HL-60 (cell line): Measurements from ENCODE around the gene SNRPN.

ENCODE experiments used
- GABPA ChIP-seq: IDR thresholded peaks from 2 replicates; pipeline ENCODE4 v1.6.1; 2012; ENCODE audit warnings: low read depth
- POLR2AphosphoS5 ChIP-seq: IDR thresholded peaks from 2 replicates; pipeline ENCODE4 v1.6.1; 2012; ENCODE audit warnings: low read depth
- TF ChIP-seq, protein P1 (sequence below): IDR thresholded peaks from one replicate; pipeline ENCODE4 v1.5.1; 2011; ENCODE audit warnings: low read length, control low read depth, inconsistent platforms; ENCODE audit not compliant: insufficient read depth
- TF ChIP-seq, protein P2 (sequence below): IDR thresholded peaks from 2 replicates; pipeline ENCODE4 v1.6.1; 2012; ENCODE audit warnings: low read depth; ENCODE audit not compliant: insufficient replicate concordance

DNA sequence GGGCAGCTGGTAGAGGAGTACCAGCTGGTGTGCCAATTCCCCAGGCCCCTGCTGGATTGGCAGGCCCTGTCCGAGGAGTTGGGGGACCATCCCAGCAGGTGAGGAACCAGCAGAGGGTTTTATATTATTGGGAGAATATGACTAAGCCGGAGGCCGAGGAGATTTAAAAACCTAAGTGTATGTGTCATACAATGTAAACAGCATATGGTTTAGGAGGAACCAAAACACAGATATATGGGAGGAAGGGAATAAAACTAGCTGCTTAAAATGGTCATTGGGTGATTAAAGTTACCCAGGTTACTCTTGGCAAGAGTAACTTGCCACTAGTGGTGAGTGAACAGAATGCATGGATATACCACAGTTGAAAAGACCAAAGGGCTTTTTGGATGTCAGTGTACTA lies 22.1 kb downstream of the SNRPN start:
- TF ChIP-seq, protein P1, sequence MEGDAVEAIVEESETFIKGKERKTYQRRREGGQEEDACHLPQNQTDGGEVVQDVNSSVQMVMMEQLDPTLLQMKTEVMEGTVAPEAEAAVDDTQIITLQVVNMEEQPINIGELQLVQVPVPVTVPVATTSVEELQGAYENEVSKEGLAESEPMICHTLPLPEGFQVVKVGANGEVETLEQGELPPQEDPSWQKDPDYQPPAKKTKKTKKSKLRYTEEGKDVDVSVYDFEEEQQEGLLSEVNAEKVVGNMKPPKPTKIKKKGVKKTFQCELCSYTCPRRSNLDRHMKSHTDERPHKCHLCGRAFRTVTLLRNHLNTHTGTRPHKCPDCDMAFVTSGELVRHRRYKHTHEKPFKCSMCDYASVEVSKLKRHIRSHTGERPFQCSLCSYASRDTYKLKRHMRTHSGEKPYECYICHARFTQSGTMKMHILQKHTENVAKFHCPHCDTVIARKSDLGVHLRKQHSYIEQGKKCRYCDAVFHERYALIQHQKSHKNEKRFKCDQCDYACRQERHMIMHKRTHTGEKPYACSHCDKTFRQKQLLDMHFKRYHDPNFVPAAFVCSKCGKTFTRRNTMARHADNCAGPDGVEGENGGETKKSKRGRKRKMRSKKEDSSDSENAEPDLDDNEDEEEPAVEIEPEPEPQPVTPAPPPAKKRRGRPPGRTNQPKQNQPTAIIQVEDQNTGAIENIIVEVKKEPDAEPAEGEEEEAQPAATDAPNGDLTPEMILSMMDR, result no peak
- TF ChIP-seq, protein P2, sequence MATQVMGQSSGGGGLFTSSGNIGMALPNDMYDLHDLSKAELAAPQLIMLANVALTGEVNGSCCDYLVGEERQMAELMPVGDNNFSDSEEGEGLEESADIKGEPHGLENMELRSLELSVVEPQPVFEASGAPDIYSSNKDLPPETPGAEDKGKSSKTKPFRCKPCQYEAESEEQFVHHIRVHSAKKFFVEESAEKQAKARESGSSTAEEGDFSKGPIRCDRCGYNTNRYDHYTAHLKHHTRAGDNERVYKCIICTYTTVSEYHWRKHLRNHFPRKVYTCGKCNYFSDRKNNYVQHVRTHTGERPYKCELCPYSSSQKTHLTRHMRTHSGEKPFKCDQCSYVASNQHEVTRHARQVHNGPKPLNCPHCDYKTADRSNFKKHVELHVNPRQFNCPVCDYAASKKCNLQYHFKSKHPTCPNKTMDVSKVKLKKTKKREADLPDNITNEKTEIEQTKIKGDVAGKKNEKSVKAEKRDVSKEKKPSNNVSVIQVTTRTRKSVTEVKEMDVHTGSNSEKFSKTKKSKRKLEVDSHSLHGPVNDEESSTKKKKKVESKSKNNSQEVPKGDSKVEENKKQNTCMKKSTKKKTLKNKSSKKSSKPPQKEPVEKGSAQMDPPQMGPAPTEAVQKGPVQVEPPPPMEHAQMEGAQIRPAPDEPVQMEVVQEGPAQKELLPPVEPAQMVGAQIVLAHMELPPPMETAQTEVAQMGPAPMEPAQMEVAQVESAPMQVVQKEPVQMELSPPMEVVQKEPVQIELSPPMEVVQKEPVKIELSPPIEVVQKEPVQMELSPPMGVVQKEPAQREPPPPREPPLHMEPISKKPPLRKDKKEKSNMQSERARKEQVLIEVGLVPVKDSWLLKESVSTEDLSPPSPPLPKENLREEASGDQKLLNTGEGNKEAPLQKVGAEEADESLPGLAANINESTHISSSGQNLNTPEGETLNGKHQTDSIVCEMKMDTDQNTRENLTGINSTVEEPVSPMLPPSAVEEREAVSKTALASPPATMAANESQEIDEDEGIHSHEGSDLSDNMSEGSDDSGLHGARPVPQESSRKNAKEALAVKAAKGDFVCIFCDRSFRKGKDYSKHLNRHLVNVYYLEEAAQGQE, result no peak
- TF ChIP-seq POLR2AphosphoS5 (no peak), GABPA (no peak)
